ENCODE results near the gene SS18.

The SS18 gene

DNA sequence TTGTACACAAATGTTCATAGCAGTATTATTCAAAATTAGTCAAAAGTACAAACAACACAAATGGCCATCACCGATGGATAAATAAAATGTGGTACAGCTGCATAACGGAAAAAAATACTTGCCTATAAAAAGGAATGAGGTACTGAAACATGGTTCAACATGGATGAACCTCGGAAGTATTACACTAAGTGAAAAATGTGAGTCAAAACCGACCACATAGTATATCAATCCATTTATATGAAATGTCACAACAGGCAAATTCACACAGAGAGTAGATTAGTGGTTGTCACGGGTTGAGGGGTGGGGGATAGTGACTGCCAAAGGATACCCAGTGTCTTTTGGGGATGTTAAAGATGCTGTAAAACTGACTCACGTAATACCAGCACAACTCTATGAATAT, 3.5 kb downstream of the SS18 start:
- TF ChIP-seq, protein P1, sequence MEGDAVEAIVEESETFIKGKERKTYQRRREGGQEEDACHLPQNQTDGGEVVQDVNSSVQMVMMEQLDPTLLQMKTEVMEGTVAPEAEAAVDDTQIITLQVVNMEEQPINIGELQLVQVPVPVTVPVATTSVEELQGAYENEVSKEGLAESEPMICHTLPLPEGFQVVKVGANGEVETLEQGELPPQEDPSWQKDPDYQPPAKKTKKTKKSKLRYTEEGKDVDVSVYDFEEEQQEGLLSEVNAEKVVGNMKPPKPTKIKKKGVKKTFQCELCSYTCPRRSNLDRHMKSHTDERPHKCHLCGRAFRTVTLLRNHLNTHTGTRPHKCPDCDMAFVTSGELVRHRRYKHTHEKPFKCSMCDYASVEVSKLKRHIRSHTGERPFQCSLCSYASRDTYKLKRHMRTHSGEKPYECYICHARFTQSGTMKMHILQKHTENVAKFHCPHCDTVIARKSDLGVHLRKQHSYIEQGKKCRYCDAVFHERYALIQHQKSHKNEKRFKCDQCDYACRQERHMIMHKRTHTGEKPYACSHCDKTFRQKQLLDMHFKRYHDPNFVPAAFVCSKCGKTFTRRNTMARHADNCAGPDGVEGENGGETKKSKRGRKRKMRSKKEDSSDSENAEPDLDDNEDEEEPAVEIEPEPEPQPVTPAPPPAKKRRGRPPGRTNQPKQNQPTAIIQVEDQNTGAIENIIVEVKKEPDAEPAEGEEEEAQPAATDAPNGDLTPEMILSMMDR (IDR thresholded peaks at IDR 0.05) = no peak

DNA sequence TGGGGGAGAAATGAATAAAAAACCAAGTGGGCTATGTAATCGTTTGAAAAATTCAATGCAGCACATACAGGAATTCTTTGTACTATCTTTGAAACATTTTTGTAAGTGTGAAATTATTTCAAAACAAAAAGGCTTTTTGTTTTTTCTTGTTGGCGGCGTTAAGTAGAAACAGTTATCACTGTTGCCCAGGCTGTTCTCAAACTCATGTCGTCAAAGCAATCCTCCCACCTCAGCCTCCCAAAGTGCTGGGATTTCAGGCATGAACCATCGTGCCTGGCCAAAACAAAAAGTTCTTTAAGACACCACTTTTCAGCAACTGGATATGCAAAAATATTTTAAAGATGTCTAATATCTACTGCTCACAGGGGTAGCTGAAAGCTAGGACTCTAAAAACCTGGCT, 5.4 kb downstream of the SS18 start:
- TF ChIP-seq, protein P1 (IDR thresholded peaks at IDR 0.05) = no peak

DNA sequence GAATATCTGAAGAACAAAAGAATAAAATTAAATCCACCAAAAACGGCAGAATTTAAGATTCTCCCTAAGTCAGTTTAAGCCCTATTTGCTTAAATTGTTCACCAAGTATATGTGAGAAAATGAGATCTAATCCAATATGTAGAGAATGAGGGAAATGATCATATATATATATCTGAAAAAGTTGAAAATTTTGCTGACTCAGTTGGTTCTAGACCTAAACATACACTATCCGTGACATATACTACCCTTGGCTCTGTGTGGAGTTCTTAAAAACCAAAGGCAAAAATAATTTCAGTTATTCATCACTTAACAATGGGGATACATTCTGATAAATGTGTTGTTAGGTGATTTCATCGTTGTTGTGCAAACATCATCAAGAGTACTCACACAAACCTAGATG, 7.3 kb downstream of the SS18 start:
- TF ChIP-seq, protein P1 (IDR thresholded peaks at IDR 0.05) = no peak

DNA sequence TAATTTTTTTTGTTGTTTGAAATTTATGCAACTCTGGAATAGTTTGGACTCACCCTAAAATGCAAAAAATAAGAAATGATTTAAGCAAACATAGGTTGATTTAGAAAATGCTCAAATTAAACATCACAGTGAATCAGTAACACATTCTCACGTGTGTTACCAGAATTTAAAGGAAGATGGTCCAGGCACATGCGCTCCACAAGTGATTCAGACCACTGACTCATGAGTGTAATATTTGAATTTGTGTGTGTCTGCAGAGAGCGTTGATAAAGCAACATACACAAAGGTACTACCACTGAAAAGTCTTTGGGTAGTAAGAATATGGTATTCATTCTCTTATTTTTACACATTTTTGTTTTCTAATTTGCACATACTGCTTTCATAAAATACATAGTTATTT, 7.9 kb downstream of the SS18 start:
- TF ChIP-seq, protein P1 (IDR thresholded peaks at IDR 0.05) = no peak

DNA sequence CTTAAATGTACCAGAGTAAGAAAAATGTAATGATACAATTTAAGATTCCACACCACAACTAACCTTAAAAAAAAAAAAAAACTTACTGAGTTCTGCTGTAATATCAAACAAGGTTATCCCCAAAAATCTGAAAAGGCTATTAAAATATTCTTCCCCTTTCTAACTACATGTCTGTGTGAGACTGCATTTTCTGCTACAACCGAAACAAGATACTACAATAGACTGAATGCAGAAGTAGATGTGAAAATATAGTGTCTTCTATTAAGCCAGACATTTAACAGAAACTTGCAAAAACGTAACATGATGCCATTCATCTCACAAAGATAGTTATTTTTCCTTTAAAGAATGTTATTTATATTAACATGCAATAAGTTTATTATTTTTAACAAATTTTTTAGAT, 16.2 kb downstream of the SS18 start:
- TF ChIP-seq, protein P1 (IDR thresholded peaks at IDR 0.05) = no peak

DNA sequence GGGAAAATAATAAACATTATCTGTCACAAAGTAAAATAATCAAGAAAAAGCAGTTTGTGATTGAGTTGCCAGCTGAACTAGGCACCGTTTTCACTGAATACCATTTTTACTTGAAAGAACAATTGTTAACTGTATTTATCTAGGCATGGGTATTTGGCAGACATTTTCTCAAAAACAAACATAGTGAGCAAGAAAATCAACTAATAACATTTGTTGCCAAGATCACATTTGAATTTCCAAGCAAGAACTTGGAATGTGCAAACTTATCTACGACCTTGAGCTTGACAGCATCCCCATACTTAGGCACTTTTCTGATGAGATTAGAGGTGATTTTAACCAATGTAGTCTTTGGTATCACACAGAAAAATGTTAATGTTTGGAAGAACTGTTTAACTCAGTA, 16.7 kb downstream of the SS18 start:
- TF ChIP-seq, protein P1 (IDR thresholded peaks at IDR 0.05) = no peak

DNA sequence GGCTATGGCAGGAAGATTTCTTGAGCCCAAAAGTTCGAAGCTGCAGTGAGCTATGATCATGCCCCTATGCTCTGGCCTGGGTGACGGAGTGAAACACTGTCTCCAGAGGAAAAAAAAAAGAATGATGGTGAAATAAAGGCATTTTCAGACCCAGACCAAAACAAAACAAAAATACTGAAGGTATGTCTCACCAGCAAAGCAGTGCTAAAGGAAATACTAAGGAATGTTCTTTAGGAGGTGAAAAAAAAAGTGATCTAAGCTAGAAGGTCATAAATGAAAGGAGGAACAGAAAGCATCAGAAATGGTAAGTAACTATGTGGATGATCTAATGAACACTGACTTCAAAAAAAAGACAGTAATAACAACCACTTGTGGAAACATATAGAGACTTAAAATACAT, 18.7 kb downstream of the SS18 start:
- TF ChIP-seq, protein P1 (IDR thresholded peaks at IDR 0.05) = no peak

DNA sequence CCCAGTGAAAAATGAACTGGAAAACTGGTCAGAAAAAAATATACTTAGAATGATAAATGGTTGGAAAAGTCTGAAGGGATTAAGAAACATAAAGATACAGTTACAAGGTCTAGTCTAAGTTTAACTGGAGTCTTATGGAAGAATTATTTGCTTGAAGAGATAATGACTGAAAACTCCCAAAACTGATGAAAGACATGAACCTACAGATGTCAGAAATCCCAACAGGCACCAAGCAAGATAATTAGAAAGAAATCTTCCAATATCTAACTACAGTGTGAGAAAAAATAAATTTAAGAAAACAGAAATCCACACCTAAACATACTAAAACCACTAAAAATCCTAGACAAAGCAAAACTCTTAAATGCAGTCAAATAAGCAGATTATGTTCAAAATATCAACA, 19.4 kb downstream of the SS18 start:
- TF ChIP-seq, protein P1 (IDR thresholded peaks at IDR 0.05) = no peak
